Gastrocnemius medialis (tissue), 4 donors: ENCODE data around the gene AK5. TPM values are rescaled to one million over a fixed set of nuclear protein-coding genes. Genes with fewer than 3 reads are reported as not detected.

Experiments used
- ATAC-seq, 2 donors: fragments of 150-250 bp; one replicate each; pipeline ENCODE4 v1.9.1; 2016
- DNase-seq, 2 donors: peaks; one replicate each; pipeline ENCODE4 v3.0.0-alpha.2; 2019
- H3K27ac ChIP-seq, 4 donors: fragments of 200-600 bp; sonication (generic); 1 replicate in 1 of 4; 2 replicates in 3 of 4; pipeline ENCODE4 v1.5.1; 2016 to 2018; ENCODE audit warnings: mild to moderate bottlenecking in 2 of 4, moderate library complexity in 1 of 4
- H3K27me3 ChIP-seq, 3 donors: fragments of 200-600 bp; sonication (generic) in 2 of 3; 1 replicate in 1 of 3; 2 replicates in 2 of 3; pipeline versions ENCODE4 v1.5.1 to v1.6.0; 2016 to 2019; ENCODE audit warnings: mild to moderate bottlenecking in 1 of 3, moderate library complexity in 1 of 3
- H3K36me3 ChIP-seq, 2 donors: fragments of 200-600 bp; sonication (generic) in 1 of 2; one replicate each; pipeline ENCODE4 v1.5.1; 2017 to 2018
- H3K4me1 ChIP-seq, 2 donors: fragments of 200-600 bp; sonication (generic) in 1 of 2; one replicate each; pipeline ENCODE4 v1.5.1; 2016 to 2017; ENCODE audit warnings: mild to moderate bottlenecking in 2 of 2
- H3K4me3 ChIP-seq, 4 donors: fragments of 200-600 bp; sonication (generic) in 3 of 4; 1 replicate in 1 of 4; 2 replicates in 3 of 4; pipeline ENCODE4 v1.5.1; 2016 to 2019; ENCODE audit warnings: mild to moderate bottlenecking in 2 of 4
- H3K9me3 ChIP-seq, 3 donors: fragments of 200-600 bp; sonication (generic) in 2 of 3; 1 replicate in 1 of 3; 2 replicates in 2 of 3; pipeline ENCODE4 v1.5.1; 2016 to 2019
- POLR2A ChIP-seq, 2 donors: fragments of 450-650 bp; IDR thresholded peaks; one replicate each; pipeline ENCODE4 v1.6.1; 2017; ENCODE audit warnings: antibody characterized with exemption in 2 of 2, mild to moderate bottlenecking in 2 of 2, moderate library complexity in 2 of 2
- in situ Hi-C, 4 donors: fragments of 200-750 bp; cut with MboI; loops; one replicate each; pipeline versions ENCODE4 v1.15.0 to v1.8.0; 2017; ENCODE audit warnings: low sequenced_read_pairs in 4 of 4
- intact Hi-C: fragments of 100-400 bp; cut with DNase I; formaldehyde crosslinking; loops from one replicate; pipeline ENCODE4 v1.15.1; 2023; ENCODE audit warnings: low total_unique reads
- total RNA-seq, 4 donors: library from RNA; depleted of rRNA; stranded (reverse); fragments of >200 nt; gene quantifications; one replicate each; pipeline versions ENCODE4 v1.1.0 to v1.2.3, GENCODE V29; 2016
- TF ChIP-seq, protein P1 (sequence below), 5 experiments: fragments of 450-650 bp in 3 of 5; fragments of 200-600 bp in 2 of 5; sonication (generic) in 2 of 5; IDR thresholded peaks in 4 of 5; conservative IDR thresholded peaks in 1 of 5; 1 replicate in 4 of 5; 2 replicates in 1 of 5; pipeline ENCODE4 v1.5.1; 2016 to 2019; ENCODE audit warnings: antibody characterized with exemption in 5 of 5, mild to moderate bottlenecking in 3 of 5, moderate library complexity in 3 of 5

Gene AK5
- total RNA-seq, 4 donors from 2014 or later: 0.07 to 1.8 TPM; not detected in 2

GRCh38 chr1:77424236-77424635 is 142.4 kb downstream of the AK5 start:
- Histone ChIP-seq H3K27me3 (no peaks in the 10 kb centered on the region), H3K9me3 (no peaks in the 10 kb centered on the region), H3K4me1 (no peaks in the 10 kb centered on the region), H3K4me3 (no peak overlapping the region), H3K36me3 (no peaks in the 10 kb centered on the region), H3K27ac (no peak overlapping the region)
- DNase-seq: no peak
- in situ Hi-C loops: no loop called here
- ATAC-seq: no peak
- TF ChIP-seq, protein P1, sequence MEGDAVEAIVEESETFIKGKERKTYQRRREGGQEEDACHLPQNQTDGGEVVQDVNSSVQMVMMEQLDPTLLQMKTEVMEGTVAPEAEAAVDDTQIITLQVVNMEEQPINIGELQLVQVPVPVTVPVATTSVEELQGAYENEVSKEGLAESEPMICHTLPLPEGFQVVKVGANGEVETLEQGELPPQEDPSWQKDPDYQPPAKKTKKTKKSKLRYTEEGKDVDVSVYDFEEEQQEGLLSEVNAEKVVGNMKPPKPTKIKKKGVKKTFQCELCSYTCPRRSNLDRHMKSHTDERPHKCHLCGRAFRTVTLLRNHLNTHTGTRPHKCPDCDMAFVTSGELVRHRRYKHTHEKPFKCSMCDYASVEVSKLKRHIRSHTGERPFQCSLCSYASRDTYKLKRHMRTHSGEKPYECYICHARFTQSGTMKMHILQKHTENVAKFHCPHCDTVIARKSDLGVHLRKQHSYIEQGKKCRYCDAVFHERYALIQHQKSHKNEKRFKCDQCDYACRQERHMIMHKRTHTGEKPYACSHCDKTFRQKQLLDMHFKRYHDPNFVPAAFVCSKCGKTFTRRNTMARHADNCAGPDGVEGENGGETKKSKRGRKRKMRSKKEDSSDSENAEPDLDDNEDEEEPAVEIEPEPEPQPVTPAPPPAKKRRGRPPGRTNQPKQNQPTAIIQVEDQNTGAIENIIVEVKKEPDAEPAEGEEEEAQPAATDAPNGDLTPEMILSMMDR (IDR thresholded peaks at IDR 0.05 in 4 of 5, conservative IDR thresholded peaks at IDR 0.05 in 1 of 5): no peak
- TF ChIP-seq POLR2A (IDR thresholded peaks at IDR 0.05): no peak
- intact Hi-C loops: no loop called here

DNA sequence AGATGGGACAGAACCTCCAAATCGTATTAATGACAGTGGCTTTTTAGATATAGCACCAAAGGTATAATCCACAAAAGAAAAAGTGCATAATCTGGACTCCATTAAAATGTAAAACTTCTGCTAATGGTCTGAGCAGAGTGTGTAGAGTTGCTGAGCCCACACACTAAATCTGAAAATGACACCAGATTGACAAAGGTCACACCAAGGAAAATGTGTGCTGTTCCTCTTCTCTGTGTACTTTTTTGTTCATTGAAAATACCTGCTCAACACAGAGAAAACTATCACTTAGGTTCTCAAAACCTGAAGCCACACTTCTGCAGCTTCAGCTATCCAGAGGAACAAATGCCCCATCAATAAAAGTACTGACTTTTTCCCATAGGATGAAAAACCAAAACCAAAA is 146.2 kb downstream of the AK5 start:
- TF ChIP-seq, protein P1 (IDR thresholded peaks at IDR 0.05 in 4 of 5, conservative IDR thresholded peaks at IDR 0.05 in 1 of 5): no peak
- TF ChIP-seq POLR2A (IDR thresholded peaks at IDR 0.05): no peak
- no peaks in the 10 kb centered on the region for H3K36me3 ChIP-seq
- DNase-seq: no peak
- no peaks in the 10 kb centered on the region for H3K4me1 ChIP-seq
- H3K9me3 ChIP-seq: no peaks in the 10 kb centered on the region
- no peaks in the 10 kb centered on the region for H3K27me3 ChIP-seq
- H3K4me3 ChIP-seq: no peak overlapping the region
- ATAC-seq: no peak
- no peak overlapping the region for H3K27ac ChIP-seq
- in situ Hi-C loops: no loop called here
- intact Hi-C loops: no loop called here

- Histone ChIP-seq H3K4me1 (no peaks in the 10 kb centered on the region), H3K36me3 (no peaks in the 10 kb centered on the region), H3K4me3 (no peak overlapping the region), H3K27ac (no peak overlapping the region), H3K9me3 (no peaks in the 10 kb centered on the region), H3K27me3 (no peaks in the 10 kb centered on the region)
- no peak for DNase-seq
- ATAC-seq: no peak
- intact Hi-C loops (no loop called here), in situ Hi-C loops (no loop called here)
- TF ChIP-seq, protein P1 (IDR thresholded peaks at IDR 0.05 in 4 of 5, conservative IDR thresholded peaks at IDR 0.05 in 1 of 5): no peak
- no peak for TF ChIP-seq POLR2A (IDR thresholded peaks at IDR 0.05)
Measured at GRCh38 chr1:77430966-77431690, 149.3 kb downstream of the AK5 start.

- ATAC-seq: no peak
- TF ChIP-seq, protein P1 (IDR thresholded peaks at IDR 0.05 in 4 of 5, conservative IDR thresholded peaks at IDR 0.05 in 1 of 5): no peak
- no peak for TF ChIP-seq POLR2A (IDR thresholded peaks at IDR 0.05)
- Histone ChIP-seq H3K27me3 (no peaks in the 10 kb centered on the region), H3K4me1 (no peaks in the 10 kb centered on the region), H3K4me3 (no peak overlapping the region), H3K27ac (no peak overlapping the region), H3K9me3 (no peaks in the 10 kb centered on the region), H3K36me3 (no peaks in the 10 kb centered on the region)
- DNase-seq: no peak
- intact Hi-C loops: no loop called here
- in situ Hi-C loops: no loop called here
Measured at GRCh38 chr1:77433934-77434333, 152.1 kb downstream of the AK5 start.

GRCh38 chr1:77434967-77435366 is 153.1 kb downstream of the AK5 start:
- intact Hi-C loops: no loop called here
- TF ChIP-seq, protein P1 (IDR thresholded peaks at IDR 0.05 in 4 of 5, conservative IDR thresholded peaks at IDR 0.05 in 1 of 5): no peak
- no peak for TF ChIP-seq POLR2A (IDR thresholded peaks at IDR 0.05)
- DNase-seq: no peak
- no peaks in the 10 kb centered on the region for H3K36me3 ChIP-seq
- no peak overlapping the region for H3K4me3 ChIP-seq
- H3K27me3 ChIP-seq: no peaks in the 10 kb centered on the region
- no peaks in the 10 kb centered on the region for H3K4me1 ChIP-seq
- H3K27ac ChIP-seq: no peak overlapping the region
- no peak for ATAC-seq
- no peaks in the 10 kb centered on the region for H3K9me3 ChIP-seq
- in situ Hi-C loops: no loop called here
